Astrocyte (in vitro differentiated cells and primary cell): ENCODE measurements around the gene GPN2. TPM values are rescaled to one million over a fixed set of nuclear protein-coding genes. Genes with fewer than 3 reads are reported as not detected.

Source experiments
- DNase-seq: peaks from one replicate; pipeline ENCODE4 v3.0.0-alpha.2; 2010; ENCODE audit warnings: low read depth
- FAIRE-seq: peaks from 2 replicates; lab custom pipeline; 2011; peaks lifted over from hg19 to GRCh38; lab: Jason Lieb, UNC
- H2AFZ ChIP-seq: 2 replicates; pipeline ENCODE4 v1.6.0; 2012; ENCODE audit warnings: low read depth, low read length, inconsistent platforms
- H3K27ac ChIP-seq: 2 replicates; pipeline ENCODE4 v1.5.1; 2011; ENCODE audit warnings: low read depth, low read length, inconsistent platforms
- H3K27me3 ChIP-seq: 2 replicates; pipeline ENCODE4 v1.6.0; 2011; ENCODE audit warnings: low read length, inconsistent platforms; ENCODE audit not compliant: insufficient read depth
- H3K36me3 ChIP-seq: 2 replicates; pipeline ENCODE4 v1.5.1; 2011; ENCODE audit warnings: low read length, inconsistent platforms; ENCODE audit not compliant: insufficient read depth
- H3K4me1 ChIP-seq: 2 replicates; pipeline ENCODE4 v1.5.1; 2011; ENCODE audit warnings: low read length, inconsistent platforms; ENCODE audit not compliant: insufficient read depth
- H3K4me2 ChIP-seq: 2 replicates; pipeline ENCODE4 v1.6.0; 2012; ENCODE audit warnings: low read length, inconsistent platforms
- H3K4me3 ChIP-seq: 2 replicates; pipeline ENCODE4 v1.5.1; 2011; ENCODE audit warnings: low read depth, mild to moderate bottlenecking, low read length, inconsistent platforms; ENCODE audit not compliant: insufficient read depth
- H3K79me2 ChIP-seq: 2 replicates; pipeline ENCODE4 v1.6.0; 2012; ENCODE audit warnings: mild to moderate bottlenecking, low read length, inconsistent platforms; ENCODE audit not compliant: insufficient read depth
- H3K9ac ChIP-seq: 2 replicates; pipeline ENCODE4 v1.6.0; 2012; ENCODE audit warnings: mild to moderate bottlenecking, low read length, inconsistent platforms
- H3K9me3 ChIP-seq: 2 replicates; pipeline ENCODE4 v1.5.1; 2012; ENCODE audit warnings: low read depth, mild to moderate bottlenecking, low read length, inconsistent platforms; ENCODE audit not compliant: insufficient read depth
- H4K20me1 ChIP-seq: 2 replicates; pipeline ENCODE4 v1.6.0; 2012; ENCODE audit warnings: low read length, inconsistent platforms; ENCODE audit not compliant: insufficient read depth
- H3K27ac Mint-ChIP-seq: one replicate; pipeline ENCODE4 v1.8.0; 2021; ENCODE audit warnings: mild to moderate bottlenecking, mixed read lengths; ENCODE audit not compliant: unreplicated experiment
- H3K27me3 Mint-ChIP-seq: one replicate; pipeline ENCODE4 v1.8.0; 2021; ENCODE audit warnings: low read depth, mixed read lengths; ENCODE audit not compliant: unreplicated experiment
- H3K36me3 Mint-ChIP-seq: one replicate; pipeline ENCODE4 v1.8.0; 2021; ENCODE audit warnings: low read depth, mixed read lengths; ENCODE audit not compliant: unreplicated experiment
- H3K4me1 Mint-ChIP-seq: one replicate; pipeline ENCODE4 v1.8.0; 2021; ENCODE audit warnings: low read depth, mixed read lengths; ENCODE audit not compliant: unreplicated experiment
- H3K4me3 Mint-ChIP-seq: one replicate; pipeline ENCODE4 v1.8.0; 2021; ENCODE audit warnings: mild to moderate bottlenecking, moderate library complexity, mixed read lengths; ENCODE audit not compliant: unreplicated experiment
- H3K9me3 Mint-ChIP-seq: one replicate; pipeline ENCODE4 v1.8.0; 2021; ENCODE audit warnings: mild to moderate bottlenecking, mixed read lengths; ENCODE audit not compliant: unreplicated experiment
- CTCF ChIP-seq: IDR thresholded peaks from 2 replicates; pipeline ENCODE4 v1.5.1; 2011; ENCODE audit warnings: low read depth, mild to moderate bottlenecking, inconsistent platforms, low read length, moderate library complexity; ENCODE audit not compliant: insufficient read depth
- EZH2 ChIP-seq: IDR thresholded peaks from 2 replicates; pipeline ENCODE4 v1.6.1; 2012; ENCODE audit warnings: mild to moderate bottlenecking, low read length, inconsistent platforms; ENCODE audit not compliant: insufficient read depth
- total RNA-seq: library from RNA; stranded (reverse); gene quantifications from 2 replicates; pipeline ENCODE4 v1.2.1, GENCODE V29; 2021

Gene GPN2
- total RNA-seq, 1 donor from 2014 or later, result 24.5 TPM

DNA sequence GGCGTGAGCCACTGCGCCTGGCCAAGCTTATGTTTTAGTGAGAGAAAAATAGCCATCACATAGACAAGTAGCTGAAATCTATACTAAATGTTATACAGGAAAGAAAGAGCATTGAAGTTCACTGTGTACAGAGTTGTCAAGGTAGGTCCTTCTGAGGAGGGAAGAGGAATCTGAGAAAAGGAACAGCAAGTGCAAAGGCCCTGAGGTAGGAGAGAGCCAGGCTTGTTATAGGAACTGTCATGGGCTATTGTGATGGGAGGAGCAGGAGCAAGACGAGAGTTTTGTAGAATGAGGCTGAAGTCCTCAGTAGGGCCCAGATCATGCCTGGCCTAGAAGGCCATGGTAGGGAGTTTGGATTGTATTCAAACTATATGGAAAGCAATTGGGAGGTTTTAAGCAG lies 59.0 kb downstream of the GPN2 start:
- Mint-ChIP-seq H3K36me3 (peaks cover 25% of the 10 kb centered on the region), H3K9me3 (no peaks in the 10 kb centered on the region), H3K27me3 (no peaks in the 10 kb centered on the region), H3K4me3 (no peak overlapping the region), H3K27ac (no peak overlapping the region), H3K4me1 (peaks cover 15% of the 10 kb centered on the region)
- H3K27me3 ChIP-seq, result no peaks in the 10 kb centered on the region
- peaks cover 54% of the 10 kb centered on the region for H4K20me1 ChIP-seq
- H3K36me3 ChIP-seq, result peaks cover 18% of the 10 kb centered on the region
- no peak overlapping the region for H3K27ac ChIP-seq
- DNase-seq (no peak), FAIRE-seq (no peak)
- H3K79me2 ChIP-seq, result peaks cover 46% of the 10 kb centered on the region
- H3K4me1 ChIP-seq, result peaks cover 3% of the 10 kb centered on the region
- H3K9ac ChIP-seq, result no peak overlapping the region
- TF ChIP-seq EZH2, result no peak
- TF ChIP-seq CTCF, result no peak
- no peak overlapping the region for H3K4me3 ChIP-seq
- no peak overlapping the region for H2AFZ ChIP-seq
- H3K4me2 ChIP-seq, result no peak overlapping the region
- no peaks in the 10 kb centered on the region for H3K9me3 ChIP-seq

- Histone ChIP-seq H4K20me1 (peaks cover 54% of the 10 kb centered on the region), H3K4me1 (peaks cover 6% of the 10 kb centered on the region), H3K36me3 (peaks cover 13% of the 10 kb centered on the region), H3K79me2 (peaks cover 48% of the 10 kb centered on the region), H3K27me3 (no peaks in the 10 kb centered on the region), H3K9ac (no peak overlapping the region), H3K4me2 (no peak overlapping the region), H3K27ac (no peak overlapping the region), H3K4me3 (no peak overlapping the region), H3K9me3 (no peaks in the 10 kb centered on the region), H2AFZ (no peak overlapping the region)
- DNase-seq (no peak), FAIRE-seq (no peak)
- H3K36me3 Mint-ChIP-seq, result peaks cover 17% of the 10 kb centered on the region
- no peaks in the 10 kb centered on the region for H3K9me3 Mint-ChIP-seq
- H3K4me3 Mint-ChIP-seq, result no peak overlapping the region
- H3K27ac Mint-ChIP-seq, result peak overlapping the region; percentile 13
- peaks cover 24% of the 10 kb centered on the region for H3K4me1 Mint-ChIP-seq
- no peak for TF ChIP-seq CTCF
- no peak for TF ChIP-seq EZH2
- H3K27me3 Mint-ChIP-seq, result no peaks in the 10 kb centered on the region
Observed at GRCh38 chr1:26829184-26829911, 60.7 kb downstream of the GPN2 start.

- DNase-seq, result no peak
- Histone ChIP-seq H3K9me3 (no peaks in the 10 kb centered on the region), H3K79me2 (peaks cover 48% of the 10 kb centered on the region), H3K36me3 (peaks cover 11% of the 10 kb centered on the region), H3K4me1 (peaks cover 6% of the 10 kb centered on the region), H3K4me3 (no peak overlapping the region), H3K4me2 (peak overlapping the region; percentile 51), H2AFZ (no peak overlapping the region), H3K9ac (no peak overlapping the region), H3K27me3 (no peaks in the 10 kb centered on the region), H4K20me1 (peaks cover 54% of the 10 kb centered on the region), H3K27ac (no peak overlapping the region)
- Mint-ChIP-seq H3K9me3 (no peaks in the 10 kb centered on the region), H3K27me3 (no peaks in the 10 kb centered on the region), H3K4me3 (peak overlapping the region; percentile 91), H3K36me3 (peaks cover 10% of the 10 kb centered on the region), H3K4me1 (peaks cover 24% of the 10 kb centered on the region), H3K27ac (no peak overlapping the region)
- TF ChIP-seq EZH2 (no peak), CTCF (no peak)
- no peak for FAIRE-seq
Observed at GRCh38 chr1:26828411-26828991, 61.6 kb downstream of the GPN2 start.
